Uterus (tissue), 4 donors: ENCODE results near the gene INTS11. TPM values are rescaled to one million over a fixed set of nuclear protein-coding genes. Genes with fewer than 3 reads are reported as not detected.
"Not testable (repeated sequence)": the region's sequence is repeated elsewhere in the genome, so short reads cannot be mapped to it uniquely, and the experiment has no call there.

Source experiments
- DNase-seq, 2 donors: peaks; one replicate each; pipeline ENCODE4 v3.0.0-alpha.2; 2019 to 2020
- H3K27ac ChIP-seq, 2 donors: fragments of 200-600 bp; sonication (generic); 1 replicate in 1 of 2; 2 replicates in 1 of 2; pipeline ENCODE4 v1.5.1; 2016 to 2018
- H3K27me3 ChIP-seq, 2 donors: fragments of 200-600 bp; sonication (generic); one replicate each; pipeline ENCODE4 v1.5.1; 2018 to 2019; ENCODE audit warnings: control low read depth in 1 of 2
- H3K36me3 ChIP-seq, 2 donors: fragments of 200-600 bp; sonication (generic); one replicate each; pipeline ENCODE4 v1.5.1; 2019; ENCODE audit warnings: control low read depth in 1 of 2
- H3K4me1 ChIP-seq, 2 donors: fragments of 200-600 bp; sonication (generic); one replicate each; pipeline ENCODE4 v1.5.1; 2018 to 2019; ENCODE audit warnings: control low read depth in 1 of 2
- H3K4me3 ChIP-seq, 2 donors: fragments of 200-600 bp; sonication (generic); 1 replicate in 1 of 2; 2 replicates in 1 of 2; pipeline ENCODE4 v1.5.1; 2018 to 2019; ENCODE audit warnings: mild to moderate bottlenecking in 1 of 2
- H3K9me3 ChIP-seq, 2 donors: fragments of 200-600 bp; sonication (generic); one replicate each; pipeline ENCODE4 v1.5.1; 2019; ENCODE audit warnings: control low read depth in 1 of 2
- CTCF ChIP-seq, 4 experiments: fragments of 200-600 bp in 2 of 4; fragments of 450-650 bp in 2 of 4; sonication (generic) in 2 of 4; IDR thresholded peaks; one replicate each; pipeline ENCODE4 v1.5.1; 2016 to 2019; ENCODE audit warnings: antibody characterized with exemption in 4 of 4, mild to moderate bottlenecking in 2 of 4, moderate library complexity in 1 of 4
- POLR2A ChIP-seq, 2 donors: fragments of 450-650 bp; IDR thresholded peaks; one replicate each; pipeline ENCODE4 v1.6.1; 2016; ENCODE audit warnings: antibody characterized with exemption in 2 of 2, mild to moderate bottlenecking in 1 of 2, moderate library complexity in 1 of 2
- intact Hi-C: fragments of 100-400 bp; cut with DNase I; formaldehyde crosslinking; loops from one replicate; pipeline ENCODE4 v1.15.1; 2023; ENCODE audit warnings: low total_unique reads
- total RNA-seq, 4 donors: library from RNA; depleted of rRNA in 3 of 4; stranded (reverse); fragments of >200 nt in 3 of 4; gene quantifications; one replicate each; pipeline versions ENCODE4 v1.1.0 to v1.2.4, GENCODE V29; 2014 to 2023
- donor health status: DM: yes; HTN: yes; CAD: no.

Gene INTS11
- total RNA-seq, 4 donors from 2014 or later = 45.6 to 277 (median 130) TPM

GRCh38 chr1:1320666-1321448 is 3.6 kb downstream of the INTS11 start:
- H3K36me3 ChIP-seq = no peaks in the 10 kb centered on the region
- intact Hi-C loops = no loop called here
- H3K4me3 ChIP-seq = no peak overlapping the region
- no peaks in the 10 kb centered on the region for H3K27me3 ChIP-seq
- peak overlapping the region; percentile 91 to 96 for H3K27ac ChIP-seq
- TF ChIP-seq CTCF (IDR thresholded peaks at IDR 0.05) (no peak), POLR2A (IDR thresholded peaks at IDR 0.05) (no peak)
- H3K4me1 ChIP-seq = peaks cover 28 to 58% of the 10 kb centered on the region in 2 donors
- no peak for DNase-seq
- no peaks in the 10 kb centered on the region for H3K9me3 ChIP-seq

GRCh38 chr1:1319646-1319941 is 4.9 kb downstream of the INTS11 start:
- peak overlapping the region; percentile 91 to 96 for H3K27ac ChIP-seq
- no peak for DNase-seq
- intact Hi-C loops = no loop called here
- no peak for TF ChIP-seq CTCF (IDR thresholded peaks at IDR 0.05)
- TF ChIP-seq POLR2A (IDR thresholded peaks at IDR 0.05) = no peak
- H3K9me3 ChIP-seq = no peaks in the 10 kb centered on the region
- H3K4me3 ChIP-seq = no peak overlapping the region
- no peaks in the 10 kb centered on the region for H3K27me3 ChIP-seq
- H3K36me3 ChIP-seq = no peaks in the 10 kb centered on the region
- H3K4me1 ChIP-seq = peaks cover 28 to 48% of the 10 kb centered on the region in 2 donors

GRCh38 chr1:1318777-1319645 is 5.4 kb downstream of the INTS11 start:
- Histone ChIP-seq H3K27ac (peak overlapping the region; percentile 91 to 96), H3K4me3 (no peak overlapping the region), H3K9me3 (no peaks in the 10 kb centered on the region), H3K4me1 (peaks cover 28 to 48% of the 10 kb centered on the region in 2 donors), H3K27me3 (no peaks in the 10 kb centered on the region), H3K36me3 (no peaks in the 10 kb centered on the region)
- no peak for DNase-seq
- intact Hi-C loops = no loop called here
- no peak for TF ChIP-seq CTCF (IDR thresholded peaks at IDR 0.05)
- TF ChIP-seq POLR2A (IDR thresholded peaks at IDR 0.05) = no peak

DNA sequence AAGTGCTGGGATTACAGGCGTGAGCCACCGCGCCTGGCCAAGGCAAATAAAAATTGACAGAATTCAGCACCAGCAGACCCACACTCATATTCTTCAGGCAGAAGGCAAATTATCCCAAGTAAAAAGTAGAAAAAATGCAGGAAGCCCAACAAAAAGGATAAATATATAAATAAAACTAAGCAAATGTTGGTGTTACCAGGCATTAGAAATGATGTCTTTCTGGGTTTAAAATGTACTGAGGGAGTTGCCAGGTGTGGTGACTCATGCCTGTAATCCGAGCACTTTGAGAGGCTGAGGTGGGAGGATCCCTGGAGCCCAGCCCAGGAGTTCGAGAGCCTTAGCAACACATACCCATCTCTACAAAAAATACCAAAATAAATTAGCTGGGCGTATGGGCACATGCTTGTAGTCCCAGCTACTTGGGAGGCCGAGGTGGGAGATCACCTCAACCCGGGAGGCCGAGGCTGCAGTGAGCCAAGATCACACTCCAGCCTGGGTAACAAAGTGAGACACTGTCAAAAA is 6.3 kb downstream of the INTS11 start:
- peak overlapping the region; percentile 1 to 9 for H3K4me3 ChIP-seq
- H3K27ac ChIP-seq = peak overlapping the region; percentile 91 to 96
- no peaks in the 10 kb centered on the region for H3K36me3 ChIP-seq
- intact Hi-C loops = no loop called here
- no peaks in the 10 kb centered on the region for H3K27me3 ChIP-seq
- DNase-seq = peak; percentile 95 to 97
- no peaks in the 10 kb centered on the region for H3K9me3 ChIP-seq
- TF ChIP-seq CTCF (IDR thresholded peaks at IDR 0.05) (no peak), POLR2A (IDR thresholded peaks at IDR 0.05) (no peak)
- peaks cover 26 to 44% of the 10 kb centered on the region in 2 donors for H3K4me1 ChIP-seq

GRCh38 chr1:1317420-1317819 is 7.0 kb downstream of the INTS11 start:
- Histone ChIP-seq H3K27ac (peak overlapping the region; percentile 91 to 96), H3K4me3 (peak overlapping the region in 1 of 2 donors; percentile 1), H3K27me3 (no peaks in the 10 kb centered on the region), H3K4me1 (peaks cover 21 to 36% of the 10 kb centered on the region in 2 donors), H3K9me3 (no peaks in the 10 kb centered on the region), H3K36me3 (no peaks in the 10 kb centered on the region)
- TF ChIP-seq CTCF (IDR thresholded peaks at IDR 0.05) (no peak), POLR2A (IDR thresholded peaks at IDR 0.05) (no peak)
- DNase-seq = no peak
- intact Hi-C loops = no loop called here

- DNase-seq, H3K27me3 ChIP-seq, H3K9me3 ChIP-seq, H3K4me3 ChIP-seq, intact Hi-C loops, H3K36me3 ChIP-seq: not testable (repeated sequence)
- Histone ChIP-seq H3K27ac (peak overlapping the region; percentile 91 to 96), H3K4me1 (peaks cover 21 to 26% of the 10 kb centered on the region in 2 donors)
Observed at GRCh38 chr1:1316199-1316598, 8.3 kb downstream of the INTS11 start.
